ENCODE measurements around the gene ASIC4. TPM values are rescaled to one million over a fixed set of nuclear protein-coding genes. Genes with fewer than 3 reads are reported as not detected.

The ASIC4 gene
- total and polyA plus RNA-seq, 2 of the 13 experiments (the other 11 are each of a cell fraction or from before 2014, with no cell fraction given) = 0.03 TPM; not detected in 1

DNA sequence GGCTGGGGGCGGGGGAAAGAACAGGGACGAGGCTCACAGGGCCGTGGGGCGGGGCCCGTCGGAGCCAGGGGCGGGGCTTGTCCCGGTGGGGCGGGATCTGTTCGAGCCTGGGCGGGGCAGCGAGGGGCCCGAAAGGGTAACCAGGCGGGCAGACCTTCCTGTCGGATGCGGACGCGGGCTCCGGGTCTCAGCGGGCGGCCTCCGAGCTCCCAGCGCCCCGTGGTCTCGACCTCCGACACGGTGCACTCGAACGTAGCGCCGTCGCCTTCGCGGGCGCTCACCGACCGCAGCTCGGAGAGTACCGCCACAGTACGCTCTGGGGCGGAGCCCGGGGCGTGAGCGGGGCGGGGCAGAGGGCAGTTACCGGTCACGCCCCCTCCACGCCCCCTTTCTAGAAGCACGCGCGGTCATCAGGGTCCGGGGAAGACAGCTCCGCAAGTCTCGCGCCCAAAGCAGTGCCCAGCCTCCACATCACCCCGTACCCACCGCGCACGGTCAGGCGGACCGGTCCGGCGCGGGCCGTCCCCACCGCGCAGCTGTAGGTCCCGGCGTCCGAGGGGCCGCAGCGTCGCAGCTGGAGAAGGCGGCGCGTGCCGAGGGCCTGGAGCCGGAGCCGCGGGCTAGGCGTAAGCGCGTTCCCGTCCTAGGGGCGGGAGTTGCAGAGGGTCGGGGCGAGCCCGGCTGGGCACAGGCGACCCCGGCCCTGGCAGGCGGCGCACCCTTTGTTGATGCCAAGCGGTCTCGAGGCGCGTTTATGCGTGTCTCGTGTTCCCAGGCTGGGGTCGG, 38.3 kb downstream of the ASIC4 start (continued):
- TF ChIP-seq, protein P1, sequence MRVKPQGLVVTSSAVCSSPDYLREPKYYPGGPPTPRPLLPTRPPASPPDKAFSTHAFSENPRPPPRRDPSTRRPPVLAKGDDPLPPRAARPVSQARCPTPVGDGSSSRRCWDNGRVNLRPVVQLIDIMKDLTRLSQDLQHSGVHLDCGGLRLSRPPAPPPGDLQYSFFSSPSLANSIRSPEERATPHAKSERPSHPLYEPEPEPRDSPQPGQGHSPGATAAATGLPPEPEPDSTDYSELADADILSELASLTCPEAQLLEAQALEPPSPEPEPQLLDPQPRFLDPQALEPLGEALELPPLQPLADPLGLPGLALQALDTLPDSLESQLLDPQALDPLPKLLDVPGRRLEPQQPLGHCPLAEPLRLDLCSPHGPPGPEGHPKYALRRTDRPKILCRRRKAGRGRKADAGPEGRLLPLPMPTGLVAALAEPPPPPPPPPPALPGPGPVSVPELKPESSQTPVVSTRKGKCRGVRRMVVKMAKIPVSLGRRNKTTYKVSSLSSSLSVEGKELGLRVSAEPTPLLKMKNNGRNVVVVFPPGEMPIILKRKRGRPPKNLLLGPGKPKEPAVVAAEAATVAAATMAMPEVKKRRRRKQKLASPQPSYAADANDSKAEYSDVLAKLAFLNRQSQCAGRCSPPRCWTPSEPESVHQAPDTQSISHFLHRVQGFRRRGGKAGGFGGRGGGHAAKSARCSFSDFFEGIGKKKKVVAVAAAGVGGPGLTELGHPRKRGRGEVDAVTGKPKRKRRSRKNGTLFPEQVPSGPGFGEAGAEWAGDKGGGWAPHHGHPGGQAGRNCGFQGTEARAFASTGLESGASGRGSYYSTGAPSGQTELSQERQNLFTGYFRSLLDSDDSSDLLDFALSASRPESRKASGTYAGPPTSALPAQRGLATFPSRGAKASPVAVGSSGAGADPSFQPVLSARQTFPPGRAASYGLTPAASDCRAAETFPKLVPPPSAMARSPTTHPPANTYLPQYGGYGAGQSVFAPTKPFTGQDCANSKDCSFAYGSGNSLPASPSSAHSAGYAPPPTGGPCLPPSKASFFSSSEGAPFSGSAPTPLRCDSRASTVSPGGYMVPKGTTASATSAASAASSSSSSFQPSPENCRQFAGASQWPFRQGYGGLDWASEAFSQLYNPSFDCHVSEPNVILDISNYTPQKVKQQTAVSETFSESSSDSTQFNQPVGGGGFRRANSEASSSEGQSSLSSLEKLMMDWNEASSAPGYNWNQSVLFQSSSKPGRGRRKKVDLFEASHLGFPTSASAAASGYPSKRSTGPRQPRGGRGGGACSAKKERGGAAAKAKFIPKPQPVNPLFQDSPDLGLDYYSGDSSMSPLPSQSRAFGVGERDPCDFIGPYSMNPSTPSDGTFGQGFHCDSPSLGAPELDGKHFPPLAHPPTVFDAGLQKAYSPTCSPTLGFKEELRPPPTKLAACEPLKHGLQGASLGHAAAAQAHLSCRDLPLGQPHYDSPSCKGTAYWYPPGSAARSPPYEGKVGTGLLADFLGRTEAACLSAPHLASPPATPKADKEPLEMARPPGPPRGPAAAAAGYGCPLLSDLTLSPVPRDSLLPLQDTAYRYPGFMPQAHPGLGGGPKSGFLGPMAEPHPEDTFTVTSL (CRISPR knock-in tag; IDR thresholded peaks at IDR 0.05; ENCODE audit: borderline replicate concordance) = no peak; the same call in 1 of the 2 replicates
- peak; percentile 78; the same call in 1 of the 2 replicates for TF ChIP-seq CCDC6 (CRISPR knock-in tag; IDR thresholded peaks at IDR 0.05)
- no peak for TF ChIP-seq CEBPB (IDR thresholded peaks at IDR 0.05; ENCODE audit: borderline replicate concordance, low read depth, low read length)
- TF ChIP-seq KLF9 (CRISPR knock-in tag; IDR thresholded peaks at IDR 0.05; ENCODE audit: low read depth) = 0 out of 2 replicates have a peak, but pooled peaks have one; percentile 71
- peak; percentile 61 for TF ChIP-seq ZNF609 (CRISPR knock-in tag; IDR thresholded peaks at IDR 0.05; ENCODE audit: borderline replicate concordance)
- no peak; the same call in 1 of the 2 replicates for TF ChIP-seq FOXO1 (CRISPR knock-in tag; IDR thresholded peaks at IDR 0.05)
- TF ChIP-seq, protein P2, sequence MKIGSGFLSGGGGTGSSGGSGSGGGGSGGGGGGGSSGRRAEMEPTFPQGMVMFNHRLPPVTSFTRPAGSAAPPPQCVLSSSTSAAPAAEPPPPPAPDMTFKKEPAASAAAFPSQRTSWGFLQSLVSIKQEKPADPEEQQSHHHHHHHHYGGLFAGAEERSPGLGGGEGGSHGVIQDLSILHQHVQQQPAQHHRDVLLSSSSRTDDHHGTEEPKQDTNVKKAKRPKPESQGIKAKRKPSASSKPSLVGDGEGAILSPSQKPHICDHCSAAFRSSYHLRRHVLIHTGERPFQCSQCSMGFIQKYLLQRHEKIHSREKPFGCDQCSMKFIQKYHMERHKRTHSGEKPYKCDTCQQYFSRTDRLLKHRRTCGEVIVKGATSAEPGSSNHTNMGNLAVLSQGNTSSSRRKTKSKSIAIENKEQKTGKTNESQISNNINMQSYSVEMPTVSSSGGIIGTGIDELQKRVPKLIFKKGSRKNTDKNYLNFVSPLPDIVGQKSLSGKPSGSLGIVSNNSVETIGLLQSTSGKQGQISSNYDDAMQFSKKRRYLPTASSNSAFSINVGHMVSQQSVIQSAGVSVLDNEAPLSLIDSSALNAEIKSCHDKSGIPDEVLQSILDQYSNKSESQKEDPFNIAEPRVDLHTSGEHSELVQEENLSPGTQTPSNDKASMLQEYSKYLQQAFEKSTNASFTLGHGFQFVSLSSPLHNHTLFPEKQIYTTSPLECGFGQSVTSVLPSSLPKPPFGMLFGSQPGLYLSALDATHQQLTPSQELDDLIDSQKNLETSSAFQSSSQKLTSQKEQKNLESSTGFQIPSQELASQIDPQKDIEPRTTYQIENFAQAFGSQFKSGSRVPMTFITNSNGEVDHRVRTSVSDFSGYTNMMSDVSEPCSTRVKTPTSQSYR (CRISPR knock-in tag; IDR thresholded peaks at IDR 0.05; ENCODE audit: borderline replicate concordance) = no peak
- TF ChIP-seq MIER2 (CRISPR knock-in tag; IDR thresholded peaks at IDR 0.05) = peak; percentile 11; the same call in 1 of the 2 replicates
- TF ChIP-seq, protein P3, sequence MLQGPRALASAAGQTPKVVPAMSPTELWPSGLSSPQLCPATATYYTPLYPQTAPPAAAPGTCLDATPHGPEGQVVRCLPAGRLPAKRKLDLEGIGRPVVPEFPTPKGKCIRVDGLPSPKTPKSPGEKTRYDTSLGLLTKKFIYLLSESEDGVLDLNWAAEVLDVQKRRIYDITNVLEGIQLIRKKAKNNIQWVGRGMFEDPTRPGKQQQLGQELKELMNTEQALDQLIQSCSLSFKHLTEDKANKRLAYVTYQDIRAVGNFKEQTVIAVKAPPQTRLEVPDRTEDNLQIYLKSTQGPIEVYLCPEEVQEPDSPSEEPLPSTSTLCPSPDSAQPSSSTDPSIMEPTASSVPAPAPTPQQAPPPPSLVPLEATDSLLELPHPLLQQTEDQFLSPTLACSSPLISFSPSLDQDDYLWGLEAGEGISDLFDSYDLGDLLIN (CRISPR knock-in tag; IDR thresholded peaks at IDR 0.05; ENCODE audit: borderline replicate concordance) = 0 out of 2 replicates have a peak, but pooled peaks have one; percentile 39
- TF ChIP-seq ZSCAN12 (CRISPR knock-in tag; IDR thresholded peaks at IDR 0.05) = peak; percentile 74; the same call in 1 of the 2 replicates
- peak; percentile 98 for TF ChIP-seq AKAP8 (CRISPR knock-in tag; IDR thresholded peaks at IDR 0.05)
- TF ChIP-seq ZFY (CRISPR knock-in tag; IDR thresholded peaks at IDR 0.05) = peak; percentile 63; the same call in 1 of the 2 replicates
- TF ChIP-seq TEAD3 (CRISPR knock-in tag; optimal IDR thresholded peaks at IDR 0.05; ENCODE audit: borderline replicate concordance) = peak; percentile 8

All from HepG2 (cell line).